MM.1S (cell line): Measurements from ENCODE around the gene TNPO3.

ENCODE experiments used
- EZH2 ChIP-seq: fragments of 300-600 bp; sonication (generic); optimal IDR thresholded peaks from 2 replicates; pipeline ENCODE3; 2017; ENCODE audit warnings: low read depth, mild to moderate bottlenecking, antibody characterized with exemption, low read length, mixed read lengths
- EZH2phosphoT487 ChIP-seq: fragments of 300-600 bp; sonication (generic); IDR thresholded peaks from 2 replicates; pipeline ENCODE4 v1.6.1; 2018; ENCODE audit warnings: antibody characterized with exemption, low read length
- TF ChIP-seq, protein P1 (sequence below): fragments of 300-600 bp; sonication (generic); IDR thresholded peaks from 2 replicates; pipeline ENCODE4 v1.5.1; 2016; ENCODE audit warnings: antibody characterized with exemption, low read length, mixed read lengths

DNA sequence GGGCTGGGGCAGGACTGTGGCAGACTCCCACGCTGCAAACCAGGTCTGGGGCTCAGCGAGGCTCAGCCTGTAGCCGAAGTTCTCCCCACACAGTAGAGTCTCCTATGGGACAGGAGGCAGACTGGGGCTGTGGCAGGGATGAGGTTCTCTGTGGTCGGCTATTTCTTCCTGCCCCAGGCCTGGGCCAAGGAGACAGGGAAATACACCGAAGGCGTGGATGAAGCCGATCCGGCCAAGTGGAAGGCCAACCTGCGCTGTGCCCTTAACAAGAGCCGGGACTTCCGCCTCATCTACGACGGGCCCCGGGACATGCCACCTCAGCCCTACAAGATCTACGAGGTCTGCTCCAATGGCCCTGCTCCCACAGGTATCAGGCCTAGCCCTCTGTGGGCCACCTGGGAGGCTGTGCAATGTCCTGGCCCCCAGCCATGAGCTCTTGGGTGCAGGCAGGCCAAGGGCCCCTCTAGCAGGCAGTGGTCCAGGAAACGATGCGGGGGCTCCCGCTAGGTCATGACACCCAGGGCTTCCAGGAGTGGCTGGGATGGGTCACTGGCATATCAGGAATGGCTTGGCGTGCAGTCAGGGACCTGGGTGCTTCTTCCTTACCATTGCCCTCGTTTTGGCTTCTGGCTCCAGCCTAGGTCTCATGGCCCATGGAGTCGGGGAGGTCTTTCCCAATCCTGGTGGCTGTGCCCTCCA is 109.1 kb downstream of the TNPO3 start:
- TF ChIP-seq, protein P1, sequence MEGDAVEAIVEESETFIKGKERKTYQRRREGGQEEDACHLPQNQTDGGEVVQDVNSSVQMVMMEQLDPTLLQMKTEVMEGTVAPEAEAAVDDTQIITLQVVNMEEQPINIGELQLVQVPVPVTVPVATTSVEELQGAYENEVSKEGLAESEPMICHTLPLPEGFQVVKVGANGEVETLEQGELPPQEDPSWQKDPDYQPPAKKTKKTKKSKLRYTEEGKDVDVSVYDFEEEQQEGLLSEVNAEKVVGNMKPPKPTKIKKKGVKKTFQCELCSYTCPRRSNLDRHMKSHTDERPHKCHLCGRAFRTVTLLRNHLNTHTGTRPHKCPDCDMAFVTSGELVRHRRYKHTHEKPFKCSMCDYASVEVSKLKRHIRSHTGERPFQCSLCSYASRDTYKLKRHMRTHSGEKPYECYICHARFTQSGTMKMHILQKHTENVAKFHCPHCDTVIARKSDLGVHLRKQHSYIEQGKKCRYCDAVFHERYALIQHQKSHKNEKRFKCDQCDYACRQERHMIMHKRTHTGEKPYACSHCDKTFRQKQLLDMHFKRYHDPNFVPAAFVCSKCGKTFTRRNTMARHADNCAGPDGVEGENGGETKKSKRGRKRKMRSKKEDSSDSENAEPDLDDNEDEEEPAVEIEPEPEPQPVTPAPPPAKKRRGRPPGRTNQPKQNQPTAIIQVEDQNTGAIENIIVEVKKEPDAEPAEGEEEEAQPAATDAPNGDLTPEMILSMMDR = no peak
- TF ChIP-seq EZH2 = no peak
- TF ChIP-seq EZH2phosphoT487 = no peak
